GM18505 (cell line): ENCODE data around the gene RBM14.

Experiments used
- ATAC-seq: cut with Tn5 transposase; IDR thresholded peaks from one replicate; pipeline ENCODE4 v1.9.1; 2021; ENCODE audit not compliant: unreplicated experiment
- POLR2A ChIP-seq: IDR thresholded peaks from 4 replicates; pipeline ENCODE4 v1.6.1; 2011; ENCODE audit warnings: borderline replicate concordance; ENCODE audit not compliant: insufficient read depth, insufficient read length; ENCODE audit errors: extremely low read depth

Gene RBM14

GRCh38 chr11:66609721-66610617 lies 6.5 kb upstream of the RBM14 start:
- TF ChIP-seq POLR2A, result no peak

GRCh38 chr11:66612458-66612857 lies 4.0 kb upstream of the RBM14 start:
- ATAC-seq, result no peak
- TF ChIP-seq POLR2A, result no peak

More at GRCh38 chr11:66609721-66610617, 6.5 kb upstream of the RBM14 start:
- ATAC-seq, result no peak

GRCh38 chr11:66614073-66614472 lies 2.4 kb upstream of the RBM14 start:
- ATAC-seq, result no peak
- TF ChIP-seq POLR2A, result no peak

GRCh38 chr11:66617155-66617834 lies 865 bp downstream of the RBM14 start:
- TF ChIP-seq POLR2A, result no peak
- no peak for ATAC-seq

GRCh38 chr11:66619080-66619554 lies 2.7 kb downstream of the RBM14 start:
- TF ChIP-seq POLR2A, result no peak
- ATAC-seq, result no peak

GRCh38 chr11:66624450-66624849 lies 8.0 kb downstream of the RBM14 start:
- no peak for ATAC-seq
- TF ChIP-seq POLR2A, result no peak

- TF ChIP-seq POLR2A, result no peak
- ATAC-seq, result no peak
These were observed 8.8 kb downstream of the RBM14 start for GRCh38 chr11:66625041-66625751.

GRCh38 chr11:66625752-66626149 lies 9.3 kb downstream of the RBM14 start:
- no peak for ATAC-seq
- TF ChIP-seq POLR2A, result no peak

GRCh38 chr11:66626382-66626781 lies 10.0 kb downstream of the RBM14 start:
- no peak for ATAC-seq
- no peak for TF ChIP-seq POLR2A

GRCh38 chr11:66626926-66627325 lies 10.5 kb downstream of the RBM14 start:
- no peak for TF ChIP-seq POLR2A
- ATAC-seq, result no peak

GRCh38 chr11:66628061-66628603 lies 11.7 kb downstream of the RBM14 start:
- no peak for TF ChIP-seq POLR2A
- ATAC-seq, result no peak

- no peak for TF ChIP-seq POLR2A
- no peak for ATAC-seq
These were observed 12.9 kb downstream of the RBM14 start for GRCh38 chr11:66629356-66629755.

- no peak for TF ChIP-seq POLR2A
- ATAC-seq, result no peak
These were observed 15.5 kb downstream of the RBM14 start for GRCh38 chr11:66631883-66632282.
